IPS-NIHi7 (cell line): Measurements from ENCODE around the gene IL32.

Source experiments
- DNase-seq: peaks from one replicate; pipeline ENCODE4 v3.0.0; 2012; ENCODE audit warnings: mixed read lengths; ENCODE audit errors: extremely low spot score

Gene IL32

DNA sequence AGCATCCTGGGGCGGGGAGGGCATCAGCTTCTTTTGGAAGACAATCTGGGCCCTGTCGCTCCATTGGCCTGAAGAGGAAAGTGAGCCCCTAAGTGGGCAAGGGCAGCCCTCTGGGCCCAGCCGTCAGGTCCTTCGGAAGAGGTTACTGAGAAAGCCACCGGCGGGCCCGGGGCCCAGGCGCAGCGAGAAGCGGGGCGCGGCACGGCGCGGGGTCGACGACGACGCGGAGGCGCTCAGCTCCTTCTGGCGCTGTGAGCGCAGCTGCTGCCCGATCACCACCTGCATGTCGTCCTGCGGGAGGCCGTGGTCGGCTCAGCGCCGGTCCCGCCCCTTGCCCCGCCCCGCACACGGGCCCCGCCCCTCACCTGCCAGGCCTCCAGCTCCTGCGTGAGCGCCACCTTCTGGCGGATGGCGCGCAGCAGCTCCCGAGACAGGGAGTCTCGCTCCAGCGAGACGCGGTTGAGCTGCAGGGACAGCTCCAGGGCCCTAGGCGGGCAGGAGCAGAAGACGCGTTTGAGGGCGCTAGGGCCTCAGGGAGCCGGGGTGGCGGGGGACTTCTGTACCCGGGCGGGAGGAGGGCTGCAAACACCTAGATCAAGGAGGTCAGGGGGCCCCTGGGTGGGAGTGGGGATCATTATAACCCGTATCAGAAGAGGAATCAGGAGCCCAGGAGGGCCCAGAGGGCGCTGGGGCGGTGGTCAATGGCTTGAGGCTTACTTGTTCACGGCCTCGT is 37.3 kb upstream of the IL32 start:
- peak; percentile 86 for DNase-seq

- no peak for DNase-seq
Observed at GRCh38 chr16:3028716-3029319, 36.6 kb upstream of the IL32 start.

DNA sequence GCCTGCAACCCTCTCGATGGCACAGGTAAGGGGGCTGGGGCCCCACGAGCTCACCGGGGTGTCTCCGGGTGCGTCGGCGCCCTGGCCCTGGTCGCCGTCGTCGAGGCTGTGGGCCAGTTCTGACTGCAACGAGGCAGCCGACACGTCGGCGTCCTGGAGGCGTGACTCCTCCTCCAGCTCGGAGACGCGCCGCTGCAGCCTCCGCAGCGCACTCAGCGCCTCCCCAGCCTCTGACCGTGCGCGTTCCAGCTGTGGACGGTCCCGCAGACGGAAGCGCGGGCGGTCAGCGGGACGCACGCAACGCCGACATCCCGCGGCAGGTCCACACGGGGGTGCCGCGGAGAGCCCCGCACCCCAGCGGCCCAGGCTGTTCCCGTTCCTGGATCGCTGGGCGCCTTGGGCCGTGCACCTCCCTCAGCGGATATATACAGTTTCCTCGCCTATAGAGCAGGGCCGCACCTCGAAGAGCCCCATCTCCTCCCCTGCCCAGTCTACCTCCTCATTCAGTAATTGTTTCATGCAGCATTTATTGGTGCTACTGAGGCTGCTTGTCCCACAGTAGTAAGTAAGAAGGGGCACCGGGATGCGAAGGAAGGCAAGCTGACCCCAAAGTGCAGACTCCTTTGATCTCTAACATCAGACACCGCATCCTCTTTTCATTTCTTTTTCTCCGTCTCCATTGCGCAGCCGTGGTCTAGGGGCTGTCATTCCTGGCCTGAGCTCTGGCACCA is 35.8 kb upstream of the IL32 start:
- no peak for DNase-seq

GRCh38 chr16:3030222-3031212 is 34.9 kb upstream of the IL32 start:
- no peak for DNase-seq

- DNase-seq, result no peak
Observed at GRCh38 chr16:3032624-3033023, 32.8 kb upstream of the IL32 start.

DNA sequence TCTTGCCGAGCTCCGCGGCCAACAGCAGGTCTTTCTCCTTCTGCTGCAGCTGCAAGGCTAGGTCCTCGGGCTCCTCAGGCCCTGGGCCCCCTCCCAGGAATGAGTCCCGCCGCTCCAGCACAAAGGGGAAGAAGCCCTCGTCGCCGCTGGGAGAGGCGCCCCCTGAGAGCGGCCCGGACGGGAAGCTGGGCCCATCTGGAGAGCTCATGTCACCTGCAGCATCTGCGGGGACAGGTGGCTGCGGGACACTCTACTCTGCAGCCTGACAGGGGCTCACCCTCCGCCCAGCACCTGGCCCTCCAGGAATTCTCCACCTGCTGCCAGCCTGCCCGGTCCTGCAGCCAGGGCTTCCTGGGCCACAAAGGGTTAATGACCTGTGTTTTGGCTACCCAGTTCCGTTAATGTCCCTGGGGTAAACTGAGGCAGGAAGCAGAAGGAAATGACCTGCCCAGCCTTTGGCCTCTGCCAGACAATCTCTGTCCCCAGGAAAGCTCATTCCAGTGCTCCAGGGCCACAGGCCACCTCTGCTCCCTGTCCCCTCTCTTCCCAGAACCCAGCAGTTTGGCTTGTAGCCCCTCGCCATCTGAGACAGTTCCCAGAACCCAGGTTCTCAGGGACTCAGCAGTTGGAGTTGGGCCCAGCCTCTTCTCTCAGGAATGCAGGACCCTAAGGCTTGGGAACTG is 30.0 kb upstream of the IL32 start:
- no peak for DNase-seq

DNA sequence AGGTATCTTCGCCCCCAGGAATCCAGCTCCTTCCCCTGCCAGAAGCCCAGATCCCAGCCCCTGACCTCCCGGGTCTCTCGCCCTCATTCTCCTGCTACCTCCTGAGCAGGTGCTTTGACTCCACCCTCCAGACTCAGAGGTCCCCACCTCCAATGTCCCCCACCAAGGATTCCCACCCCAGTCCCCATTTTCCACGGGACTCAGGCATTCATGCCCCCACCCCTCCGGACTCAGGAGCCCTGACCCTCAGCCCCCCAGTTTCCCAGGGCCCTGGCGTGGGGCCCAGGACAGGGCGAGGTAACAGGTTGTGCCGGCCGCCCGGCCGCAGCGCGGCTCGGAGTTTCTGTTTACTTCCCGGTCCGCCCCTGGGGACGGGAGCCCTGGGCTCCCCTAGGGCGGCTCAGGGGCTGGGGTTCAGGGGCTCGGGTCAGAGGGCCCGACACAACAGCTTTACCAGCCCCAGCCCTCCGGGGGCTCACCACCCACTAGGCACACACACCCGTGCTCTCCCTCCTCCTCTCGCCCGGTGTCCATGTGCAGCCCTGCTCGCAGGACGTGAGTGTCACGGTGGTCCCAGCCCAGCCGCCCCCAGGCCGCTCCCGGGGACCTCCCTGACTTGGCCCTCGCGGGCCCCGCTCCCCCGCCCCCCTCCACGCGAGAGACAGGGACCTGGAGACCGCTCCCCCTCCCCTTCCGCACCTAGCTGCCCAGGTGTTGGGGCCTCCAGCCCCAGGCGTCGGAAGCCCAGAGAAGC is 29.3 kb upstream of the IL32 start:
- DNase-seq, result no peak

- DNase-seq, result peak; percentile 80
Observed at GRCh38 chr16:3036726-3037315, 28.6 kb upstream of the IL32 start, which contains the start of gene BICDL2. BICDL2 (minus strand) TSS chr16:3036944; CDS start chr16:3035496, 1,448 bp downstream.

DNA sequence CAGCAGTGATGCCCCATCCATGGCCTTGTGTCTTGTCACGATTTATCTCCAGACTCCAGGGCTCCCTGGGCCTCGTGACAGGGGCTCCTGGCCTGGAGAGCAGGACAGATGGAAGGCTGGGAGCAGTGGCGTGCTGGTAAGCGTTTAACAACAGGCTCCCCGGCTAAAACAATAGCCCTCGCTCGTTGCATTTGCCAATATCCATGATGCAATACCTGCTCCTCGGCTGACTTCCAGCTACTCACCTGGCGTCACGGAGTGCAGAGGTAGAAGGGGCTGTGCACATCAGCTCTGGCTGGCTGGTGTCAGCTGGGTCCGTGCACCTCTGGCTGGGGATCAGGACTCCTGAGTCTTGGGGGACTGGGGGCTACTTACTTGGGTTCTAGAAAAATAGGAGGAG is 27.2 kb upstream of the IL32 start:
- DNase-seq, result peak; percentile 55

DNA sequence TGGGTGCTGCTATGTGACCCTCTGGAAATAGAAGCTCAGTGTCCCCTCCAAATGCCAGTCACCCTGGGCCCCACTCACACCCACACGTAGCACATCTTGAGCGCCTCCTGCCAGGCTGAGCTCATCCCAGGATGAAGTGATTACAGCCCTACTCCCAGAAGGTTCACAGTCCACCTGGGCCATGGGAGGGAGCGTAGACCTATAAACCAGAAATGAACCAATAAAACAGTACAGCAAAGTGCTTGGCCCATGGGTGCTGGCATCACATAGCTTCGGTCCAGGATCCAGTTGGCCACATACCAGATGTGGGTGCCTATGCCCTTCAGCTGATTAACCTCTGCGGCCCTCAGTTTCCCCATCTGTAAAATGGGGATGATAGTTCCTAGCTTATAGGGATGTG is 26.5 kb upstream of the IL32 start:
- peak; percentile 10 for DNase-seq

DNA sequence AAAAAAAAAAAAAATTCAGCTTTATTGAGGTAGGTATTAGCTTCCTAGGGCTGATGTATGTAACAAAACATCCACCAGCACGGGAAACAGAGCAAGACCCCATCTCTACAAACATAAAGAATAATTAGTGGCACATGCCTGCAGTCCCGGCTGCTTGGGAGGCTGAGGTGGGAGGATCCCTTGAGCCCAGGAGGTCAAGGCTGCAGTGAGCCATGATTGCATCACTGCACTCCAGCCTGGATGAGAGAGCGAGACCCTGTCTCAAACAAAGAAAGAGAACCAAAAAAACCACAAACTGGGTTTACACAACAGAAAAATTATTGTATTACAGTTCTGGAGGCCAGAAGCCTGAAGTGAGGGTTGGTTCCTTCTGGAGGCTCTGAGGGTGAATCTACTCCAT is 23.1 kb upstream of the IL32 start:
- no peak for DNase-seq

DNA sequence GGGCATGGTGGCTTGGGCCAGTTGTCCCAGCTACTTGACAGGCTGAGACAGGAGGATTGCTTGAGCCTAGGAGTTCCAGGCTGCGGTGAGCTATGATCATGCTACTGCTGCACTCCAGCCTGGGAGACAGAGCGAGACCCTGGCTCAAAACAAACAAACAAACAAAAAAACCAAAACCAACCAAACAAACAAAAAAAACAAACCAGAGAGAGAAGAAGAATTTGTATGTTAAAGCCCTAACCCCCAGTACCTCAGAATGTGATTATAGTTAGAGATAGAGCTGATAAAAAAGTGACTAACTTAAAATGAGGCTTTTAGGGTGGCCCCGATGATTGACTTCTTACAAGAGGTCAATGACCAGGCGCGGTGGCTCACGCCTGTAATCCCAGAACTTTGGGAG is 20.7 kb upstream of the IL32 start:
- DNase-seq, result no peak

DNA sequence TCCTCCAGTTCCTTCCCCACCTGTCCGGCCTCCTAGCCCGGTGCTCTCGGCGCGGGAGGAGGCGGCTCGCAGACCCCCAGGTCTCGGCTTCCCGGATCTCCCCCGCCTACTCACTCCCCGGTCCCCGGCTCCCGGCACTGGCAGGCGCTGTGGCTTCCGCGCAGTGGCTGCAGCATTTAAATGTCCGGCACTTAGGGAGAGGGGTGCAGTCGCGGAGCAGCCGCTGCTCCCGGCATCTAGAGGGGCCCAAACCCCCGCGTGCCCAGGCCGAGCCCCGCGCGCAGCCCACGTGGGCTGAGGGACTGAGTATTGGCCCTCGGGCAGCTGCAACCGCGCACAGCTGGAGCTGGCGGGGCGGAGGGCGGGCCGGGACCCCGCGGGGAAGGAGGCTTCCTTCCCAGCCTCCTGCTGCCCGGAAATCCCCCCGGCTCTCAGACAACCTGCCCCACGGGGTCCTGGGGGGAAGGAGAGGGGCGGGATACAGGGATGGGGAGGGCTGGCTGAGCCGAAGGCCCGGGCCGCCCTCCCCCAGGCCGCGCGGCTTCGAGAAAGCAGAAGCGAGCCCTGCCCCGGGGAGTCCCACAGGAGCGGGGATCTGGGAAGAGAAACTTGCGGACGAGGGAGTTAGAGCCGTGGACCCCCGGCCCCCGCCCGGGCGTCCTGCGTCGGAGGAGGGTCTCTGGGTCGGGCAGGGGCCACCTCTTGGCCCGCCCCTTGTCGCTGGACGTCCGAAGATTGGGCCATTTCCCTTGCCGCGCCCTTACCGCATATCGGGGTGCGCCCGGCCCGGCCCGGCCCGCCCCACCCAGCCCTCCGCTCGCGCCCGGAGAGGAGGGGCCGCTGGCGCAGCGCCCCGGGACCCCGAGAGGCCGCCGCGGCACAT is 19.4 kb upstream of the IL32 start, which contains the start of gene MMP25:
Gene MMP25 (plus strand): TSS at position 804 of the 883 bp plus-strand sequence. CDS start 357 bp downstream, outside the sequence.
- peak; percentile 60 for DNase-seq

GRCh38 chr16:3046641-3047386 is 18.6 kb upstream of the IL32 start:
- peak; percentile 42 for DNase-seq

DNA sequence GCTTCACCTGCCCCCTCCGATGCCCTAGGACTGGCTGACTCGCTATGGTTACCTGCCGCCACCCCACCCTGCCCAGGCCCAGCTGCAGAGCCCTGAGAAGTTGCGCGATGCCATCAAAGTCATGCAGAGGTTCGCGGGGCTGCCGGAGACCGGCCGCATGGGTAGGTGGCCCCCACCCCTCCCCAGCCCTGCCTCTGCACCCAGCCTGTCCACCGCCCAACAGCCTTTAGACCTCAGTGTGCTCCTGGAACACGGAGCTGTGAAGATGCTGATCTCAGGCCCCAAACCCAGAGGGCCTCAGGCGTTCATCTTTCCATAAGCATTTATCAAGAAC is 18.1 kb upstream of the IL32 start:
- no peak for DNase-seq

DNA sequence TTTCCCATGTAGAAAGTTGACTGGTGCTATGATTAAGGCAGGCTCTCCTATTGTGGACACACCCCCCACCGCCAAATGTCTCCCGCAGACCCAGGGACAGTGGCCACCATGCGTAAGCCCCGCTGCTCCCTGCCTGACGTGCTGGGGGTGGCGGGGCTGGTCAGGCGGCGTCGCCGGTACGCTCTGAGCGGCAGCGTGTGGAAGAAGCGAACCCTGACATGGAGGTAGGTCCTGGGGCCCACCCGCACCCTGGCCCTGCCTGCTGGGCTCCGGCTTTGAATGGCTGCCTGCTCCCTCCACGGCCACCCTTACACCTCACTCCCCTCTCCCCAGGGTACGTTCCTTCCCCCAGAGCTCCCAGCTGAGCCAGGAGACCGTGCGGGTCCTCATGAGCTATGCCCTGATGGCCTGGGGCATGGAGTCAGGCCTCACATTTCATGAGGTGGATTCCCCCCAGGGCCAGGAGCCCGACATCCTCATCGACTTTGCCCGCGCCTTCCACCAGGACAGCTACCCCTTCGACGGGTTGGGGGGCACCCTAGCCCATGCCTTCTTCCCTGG is 15.4 kb upstream of the IL32 start:
- no peak for DNase-seq

- no peak for DNase-seq
Observed at GRCh38 chr16:3050487-3050886, 15.0 kb upstream of the IL32 start.

DNA sequence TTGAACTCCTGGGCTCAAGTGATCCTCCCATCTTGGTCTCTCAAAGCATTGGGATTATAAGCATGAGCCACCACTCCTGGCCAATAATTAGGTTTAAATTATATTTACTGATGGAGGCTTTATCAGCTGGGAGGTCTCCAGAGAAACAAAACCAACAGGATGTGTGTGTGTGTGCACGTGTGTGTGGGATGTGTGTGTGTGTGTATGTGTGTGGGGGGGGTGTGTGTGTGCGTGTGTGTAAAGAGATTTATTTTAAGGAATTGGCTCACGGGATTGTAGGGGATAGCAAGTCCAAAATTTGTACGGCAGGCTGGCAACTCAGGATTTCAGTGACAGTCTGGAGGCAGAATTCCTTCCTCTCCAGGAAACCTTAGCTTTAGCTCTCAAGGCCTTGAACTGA is 14.4 kb upstream of the IL32 start:
- DNase-seq, result no peak
